Fibroblast of skin of back (primary cell): ENCODE results near the gene GSTA2.
A peak's percentile ranks its signal among the peaks of the same experiment; 100 is the strongest.
"Not testable (repeated sequence)": the region's sequence is repeated elsewhere in the genome, so short reads cannot be mapped to it uniquely, and the experiment has no call there.

Experiments used
- DNase-seq: peaks from one replicate; pipeline ENCODE4 v3.0.0-alpha.2; 2013

GSTA2 gene

DNA sequence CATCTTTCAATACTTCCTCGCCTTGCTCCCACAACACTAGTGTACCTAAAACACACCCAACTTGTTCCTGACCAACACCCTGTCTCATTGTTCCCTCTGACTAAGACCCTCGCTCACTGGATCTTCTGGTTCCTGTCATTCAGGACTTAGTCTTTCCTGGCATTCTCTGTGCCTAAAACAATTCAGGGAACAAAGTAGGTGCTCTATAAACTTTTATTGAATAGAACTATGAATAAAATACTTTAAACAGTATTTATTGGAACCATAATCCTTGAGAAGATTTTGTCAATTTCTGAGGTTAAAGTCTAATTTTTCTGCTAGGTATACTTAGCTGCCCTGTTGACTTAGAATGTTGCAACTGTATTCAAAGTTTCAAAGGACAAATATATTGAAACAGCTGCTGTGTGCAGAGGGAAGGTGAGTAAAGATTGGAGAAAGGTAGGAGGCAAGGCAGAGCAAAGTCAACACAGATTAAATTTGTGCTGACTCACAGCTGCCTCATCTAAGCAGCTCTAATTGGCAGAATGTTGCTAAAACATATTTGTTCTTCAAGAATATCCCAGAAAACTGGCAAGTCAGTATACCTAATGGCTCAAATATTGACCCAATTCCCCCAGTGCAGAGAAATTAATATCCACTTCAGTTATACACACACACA lies 37.6 kb downstream of the GSTA2 start:
- no peak for DNase-seq

- DNase-seq = no peak
Observed at GRCh38 chr6:52725143-52725534, 38.1 kb downstream of the GSTA2 start.

DNA sequence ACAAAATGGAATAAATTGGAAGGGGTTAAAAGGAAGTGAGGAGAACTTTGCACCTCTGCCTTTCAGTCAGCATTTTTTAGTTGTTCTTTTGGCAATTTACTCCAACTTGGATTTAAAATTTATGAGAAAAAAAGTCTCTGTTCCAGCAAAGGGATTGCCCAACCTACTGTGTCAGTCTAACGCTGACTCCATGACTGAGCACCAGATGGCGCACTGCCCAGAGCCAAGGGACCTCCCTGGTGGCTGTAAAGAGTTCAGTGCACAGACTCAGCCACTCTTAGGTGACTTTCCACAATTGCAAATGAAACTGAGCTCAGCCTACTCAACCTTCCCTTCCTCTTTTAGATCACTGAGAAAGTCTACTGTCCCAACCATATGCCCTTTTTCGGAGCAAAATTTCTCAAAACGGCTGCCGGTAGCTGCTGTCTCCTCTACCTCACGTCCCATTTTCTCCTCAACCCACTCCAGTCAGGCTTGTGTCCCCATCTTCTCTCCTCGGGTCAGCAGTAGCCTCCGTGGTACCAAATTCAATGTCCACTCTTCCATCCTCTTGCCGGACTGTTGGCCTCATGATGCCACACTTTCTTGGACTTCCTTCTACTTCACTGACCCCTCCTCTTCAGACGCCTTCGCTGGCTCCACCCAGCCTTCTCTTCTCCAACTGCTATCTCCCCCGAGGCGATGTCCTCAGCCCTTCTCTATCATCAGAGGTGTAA lies 38.7 kb downstream of the GSTA2 start:
- DNase-seq = peak; percentile 76

- peak; percentile 45 for DNase-seq
Observed at GRCh38 chr6:52724042-52724405, 39.3 kb downstream of the GSTA2 start.

DNA sequence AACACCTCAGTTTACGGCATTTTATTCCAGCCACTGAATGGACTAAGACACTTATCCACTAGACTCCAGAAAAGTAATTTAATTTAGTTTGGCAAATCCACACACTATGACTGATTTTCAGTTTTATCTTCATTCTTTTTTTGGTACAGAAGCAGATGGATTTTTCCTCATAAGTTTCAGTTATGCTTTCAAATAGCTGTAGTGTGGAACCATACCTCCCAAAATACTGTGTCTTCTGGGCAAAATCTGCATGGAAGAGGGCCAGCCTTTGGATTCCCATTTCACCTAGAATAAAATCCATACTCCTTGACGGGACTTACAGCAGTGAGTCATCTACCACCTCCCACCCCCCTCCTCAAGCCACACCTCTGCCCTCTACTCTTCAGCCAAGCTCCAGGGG lies 43.0 kb downstream of the GSTA2 start:
- DNase-seq = no peak

GRCh38 chr6:52718550-52718949 lies 44.7 kb downstream of the GSTA2 start:
- no peak for DNase-seq

DNA sequence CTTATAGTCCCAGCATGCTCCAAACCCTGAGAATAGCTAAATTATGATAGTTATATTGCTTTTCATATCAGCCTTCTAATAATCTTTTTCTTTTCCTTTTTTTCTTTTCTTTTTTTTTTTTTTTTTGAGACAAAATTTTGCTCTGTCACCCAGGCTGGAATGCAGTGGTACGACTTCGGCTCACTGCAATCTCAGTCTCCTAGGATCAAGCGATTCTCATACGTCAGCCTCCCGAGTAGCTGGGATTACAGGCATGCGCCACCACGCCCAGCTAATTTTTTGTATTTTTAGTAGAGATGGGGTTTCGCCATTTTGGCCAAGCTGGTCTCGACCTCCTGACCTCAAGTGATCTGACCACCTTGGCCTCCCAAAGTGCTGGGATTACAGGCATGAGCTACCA lies 48.5 kb downstream of the GSTA2 start:
- not testable (repeated sequence) for DNase-seq

DNA sequence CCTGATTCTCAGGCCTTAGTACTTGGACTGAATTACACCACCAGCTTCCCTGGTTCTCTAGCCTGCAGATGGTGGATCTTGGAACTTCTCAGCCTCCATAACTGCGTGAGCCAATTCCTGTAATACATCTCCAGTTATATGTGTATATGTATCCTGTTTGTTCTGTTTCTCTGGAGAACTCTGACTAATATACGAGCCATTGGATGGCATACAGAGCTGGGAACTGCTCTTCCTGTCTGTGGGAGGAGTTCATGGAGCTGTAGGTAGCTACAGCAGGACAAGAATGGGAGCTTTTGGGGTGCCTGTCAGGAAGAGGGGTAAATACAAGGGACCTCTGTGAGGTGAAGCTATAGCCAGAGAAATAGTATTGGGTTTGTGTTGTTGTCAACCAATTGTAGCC lies 51.1 kb downstream of the GSTA2 start:
- DNase-seq = peak; percentile 63

- no peak for DNase-seq
Observed at GRCh38 chr6:52707963-52708680, 55.2 kb downstream of the GSTA2 start.

GRCh38 chr6:52706001-52706400 lies 57.3 kb downstream of the GSTA2 start:
- DNase-seq = no peak

DNA sequence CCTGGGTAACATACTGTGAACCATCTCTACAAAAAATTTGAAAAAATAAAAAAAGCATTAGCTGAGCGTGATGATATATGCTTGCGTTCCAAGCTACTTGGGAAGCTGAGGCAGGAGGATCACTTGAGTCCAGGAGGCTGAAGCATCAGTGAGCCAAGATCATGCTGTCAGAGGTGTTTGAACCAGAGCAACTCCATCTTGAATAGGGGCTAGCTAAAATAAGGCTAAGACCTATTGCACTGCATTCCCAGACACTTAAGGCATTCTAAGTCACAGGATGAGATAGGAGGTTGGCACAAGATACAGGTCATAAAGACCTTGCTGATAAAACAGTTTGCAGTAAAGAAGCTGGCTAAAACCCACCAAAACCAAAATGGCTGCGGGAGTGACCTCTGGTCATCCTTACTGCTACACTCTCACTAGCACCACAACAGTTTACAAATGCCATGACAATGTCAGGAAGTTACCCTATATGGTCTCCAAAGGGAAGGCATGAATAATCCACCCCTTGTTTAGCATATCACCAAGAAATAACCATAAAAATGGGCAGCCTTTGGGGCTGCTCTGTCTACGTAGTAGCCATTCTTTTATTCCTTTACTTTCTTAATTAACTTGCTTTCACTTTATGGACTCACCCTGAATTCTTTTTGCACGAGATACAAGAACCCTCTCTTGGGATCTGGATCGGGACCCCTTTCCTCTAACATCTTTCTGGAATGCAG lies 58.3 kb downstream of the GSTA2 start:
- DNase-seq = not testable (repeated sequence)

GRCh38 chr6:52704060-52704459 lies 59.2 kb downstream of the GSTA2 start:
- no peak for DNase-seq
